ENCODE measurements around the gene SH2D3C. TPM values are rescaled to one million over a fixed set of nuclear protein-coding genes. Genes with fewer than 3 reads are reported as not detected.

The SH2D3C gene
- total RNA-seq, 1 donor from 2014 or later, result 0.17 TPM

- DNase-seq (ENCODE audit: low read depth), result no peak
- TF ChIP-seq, protein P1, sequence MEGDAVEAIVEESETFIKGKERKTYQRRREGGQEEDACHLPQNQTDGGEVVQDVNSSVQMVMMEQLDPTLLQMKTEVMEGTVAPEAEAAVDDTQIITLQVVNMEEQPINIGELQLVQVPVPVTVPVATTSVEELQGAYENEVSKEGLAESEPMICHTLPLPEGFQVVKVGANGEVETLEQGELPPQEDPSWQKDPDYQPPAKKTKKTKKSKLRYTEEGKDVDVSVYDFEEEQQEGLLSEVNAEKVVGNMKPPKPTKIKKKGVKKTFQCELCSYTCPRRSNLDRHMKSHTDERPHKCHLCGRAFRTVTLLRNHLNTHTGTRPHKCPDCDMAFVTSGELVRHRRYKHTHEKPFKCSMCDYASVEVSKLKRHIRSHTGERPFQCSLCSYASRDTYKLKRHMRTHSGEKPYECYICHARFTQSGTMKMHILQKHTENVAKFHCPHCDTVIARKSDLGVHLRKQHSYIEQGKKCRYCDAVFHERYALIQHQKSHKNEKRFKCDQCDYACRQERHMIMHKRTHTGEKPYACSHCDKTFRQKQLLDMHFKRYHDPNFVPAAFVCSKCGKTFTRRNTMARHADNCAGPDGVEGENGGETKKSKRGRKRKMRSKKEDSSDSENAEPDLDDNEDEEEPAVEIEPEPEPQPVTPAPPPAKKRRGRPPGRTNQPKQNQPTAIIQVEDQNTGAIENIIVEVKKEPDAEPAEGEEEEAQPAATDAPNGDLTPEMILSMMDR (IDR thresholded peaks at IDR 0.05; ENCODE audit: insufficient read depth, low read length, poor library complexity, severe bottlenecking), result no peak
- no peaks in the 10 kb centered on the region for H3K27me3 ChIP-seq (ENCODE audit: control insufficient read depth, insufficient read depth, low read length)
- H3K36me3 ChIP-seq (ENCODE audit: control insufficient read depth, insufficient read depth, low read length), result no peaks in the 10 kb centered on the region
- no peak overlapping the region for H3K4me3 ChIP-seq (ENCODE audit: low read depth, low read length)
Measured at GRCh38 chr9:127716412-127716811, 62.1 kb downstream of the SH2D3C start.

DNA sequence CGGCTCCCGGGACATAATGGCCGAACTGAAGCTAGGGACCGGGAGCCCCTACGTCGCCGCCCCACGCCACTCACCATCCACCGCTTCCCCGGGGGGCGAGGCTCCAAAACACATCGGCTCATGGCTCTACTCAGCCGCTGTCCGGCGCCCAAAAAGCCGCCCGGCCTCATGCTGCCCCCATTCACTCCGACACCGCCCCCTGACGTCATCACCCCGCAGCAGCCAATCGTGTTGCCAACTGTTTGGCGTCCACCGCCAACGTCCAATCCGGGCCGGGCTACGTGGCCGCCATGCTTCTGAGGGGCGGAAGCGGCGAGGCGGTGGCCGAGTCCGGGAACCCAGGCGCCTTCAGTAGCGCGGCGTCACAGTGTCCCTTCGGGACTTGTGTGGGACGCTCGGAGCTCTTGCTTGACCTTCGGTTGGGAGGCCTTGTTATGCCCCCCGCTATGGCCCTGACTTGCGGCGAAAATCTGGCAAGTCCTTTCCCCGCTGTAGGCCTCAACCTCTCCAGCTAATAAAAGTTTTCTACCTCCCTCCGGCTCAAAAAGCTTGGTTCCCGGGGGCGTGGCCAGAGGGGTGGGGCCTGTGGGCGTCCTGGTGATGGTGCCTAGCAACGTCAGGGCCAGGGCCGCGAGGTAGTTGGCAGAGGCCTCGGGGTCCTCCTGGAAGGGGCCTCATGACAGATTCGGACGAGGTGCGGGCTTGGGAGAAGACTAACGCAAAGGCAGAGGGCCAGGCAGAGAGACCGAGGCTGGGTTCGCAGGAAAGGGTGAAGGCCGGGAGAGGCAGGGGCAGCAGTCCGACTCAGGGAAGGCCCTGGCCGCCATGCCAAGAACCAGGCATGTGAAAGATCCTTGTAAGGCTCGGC lies 62.8 kb downstream of the SH2D3C start, which contains the start of the genes PTRH1 and TTC16:
TSS of gene PTRH1 (minus strand) at position 194 of the 868 bp plus-strand sequence. CDS start at position 170, 24 bp downstream.
TSS of gene TTC16 (plus strand) at position 610 of the 868 bp plus-strand sequence. CDS start at position 677, 67 bp downstream.
- H3K36me3 ChIP-seq (ENCODE audit: control insufficient read depth, insufficient read depth, low read length), result no peaks in the 10 kb centered on the region
- H3K27me3 ChIP-seq (ENCODE audit: control insufficient read depth, insufficient read depth, low read length), result no peaks in the 10 kb centered on the region
- TF ChIP-seq, protein P1 (IDR thresholded peaks at IDR 0.05; ENCODE audit: insufficient read depth, low read length, poor library complexity, severe bottlenecking), result no peak
- peak; percentile 75 for DNase-seq (ENCODE audit: low read depth)
- H3K4me3 ChIP-seq (ENCODE audit: low read depth, low read length), result peak within 1 kb of the TSS; percentile 60

GRCh38 chr9:127714951-127715469 lies 63.5 kb downstream of the SH2D3C start:
- Histone ChIP-seq H3K4me3 (ENCODE audit: low read depth, low read length) (peak overlapping the region; percentile 60), H3K36me3 (ENCODE audit: control insufficient read depth, insufficient read depth, low read length) (no peaks in the 10 kb centered on the region), H3K27me3 (ENCODE audit: control insufficient read depth, insufficient read depth, low read length) (no peaks in the 10 kb centered on the region)
- no peak for DNase-seq (ENCODE audit: low read depth)
- TF ChIP-seq, protein P1 (IDR thresholded peaks at IDR 0.05; ENCODE audit: insufficient read depth, low read length, poor library complexity, severe bottlenecking), result no peak

GRCh38 chr9:127714020-127714750 lies 64.3 kb downstream of the SH2D3C start:
- Histone ChIP-seq H3K27me3 (ENCODE audit: control insufficient read depth, insufficient read depth, low read length) (no peaks in the 10 kb centered on the region), H3K36me3 (ENCODE audit: control insufficient read depth, insufficient read depth, low read length) (no peaks in the 10 kb centered on the region), H3K4me3 (ENCODE audit: low read depth, low read length) (peak overlapping the region; percentile 60)
- TF ChIP-seq, protein P1 (IDR thresholded peaks at IDR 0.05; ENCODE audit: insufficient read depth, low read length, poor library complexity, severe bottlenecking), result no peak
- no peak for DNase-seq (ENCODE audit: low read depth)

- H3K36me3 ChIP-seq (ENCODE audit: control insufficient read depth, insufficient read depth, low read length), result no peaks in the 10 kb centered on the region
- no peak overlapping the region for H3K4me3 ChIP-seq (ENCODE audit: low read depth, low read length)
- no peaks in the 10 kb centered on the region for H3K27me3 ChIP-seq (ENCODE audit: control insufficient read depth, insufficient read depth, low read length)
- DNase-seq (ENCODE audit: low read depth), result no peak
- TF ChIP-seq, protein P1 (IDR thresholded peaks at IDR 0.05; ENCODE audit: insufficient read depth, low read length, poor library complexity, severe bottlenecking), result no peak
Measured at GRCh38 chr9:127712867-127713266, 65.6 kb downstream of the SH2D3C start.
